Right renal cortex interstitium (tissue), 3 donors: ENCODE results near the gene CORO1A. TPM values are rescaled to one million over a fixed set of nuclear protein-coding genes. Genes with fewer than 3 reads are reported as not detected.
"Not testable (repeated sequence)": the region's sequence is repeated elsewhere in the genome, so short reads cannot be mapped to it uniquely, and the experiment has no call there.

ENCODE experiments used
- DNase-seq, 3 donors: peaks; one replicate each; pipeline ENCODE4 v3.0.0-alpha.2; 2013; ENCODE audit warnings: low read depth in 3 of 3, low spot score in 2 of 3
- polyA plus RNA-seq, 3 donors: library from polyadenylated mRNA; unstranded; fragments of 120-200 nt; gene quantifications; one replicate each; pipeline ENCODE4 v1.2.1, GENCODE V29; 2013; ENCODE audit not compliant: insufficient read length in 3 of 3

Gene CORO1A
- polyA plus RNA-seq, 3 donors, result 7.2 to 9.9 (median 9.3) TPM

DNA sequence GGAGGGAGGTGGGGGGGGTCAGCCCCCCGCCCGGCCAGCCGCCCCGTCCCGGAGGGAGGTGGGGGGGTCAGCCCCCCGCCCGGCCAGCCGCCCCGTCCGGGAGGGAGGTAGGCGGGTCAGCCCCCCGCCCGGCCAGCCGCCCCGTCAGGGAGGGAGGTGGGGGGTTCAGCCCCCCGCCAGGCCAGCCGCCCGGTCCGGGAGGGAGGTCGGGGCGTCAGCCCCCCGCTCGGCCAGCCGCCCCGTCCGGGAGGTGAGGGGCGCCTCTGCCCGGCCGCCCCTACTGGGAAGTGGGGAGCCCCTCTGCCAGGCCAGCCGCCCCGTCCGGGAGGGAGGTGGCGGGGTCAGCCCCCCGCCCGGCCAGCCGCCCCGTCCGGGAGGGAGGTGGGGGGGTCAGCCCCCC, 14.0 kb upstream of the CORO1A start:
- not testable (repeated sequence) for DNase-seq

GRCh38 chr16:30170145-30170544, 13.3 kb upstream of the CORO1A start:
- not testable (repeated sequence) for DNase-seq

DNA sequence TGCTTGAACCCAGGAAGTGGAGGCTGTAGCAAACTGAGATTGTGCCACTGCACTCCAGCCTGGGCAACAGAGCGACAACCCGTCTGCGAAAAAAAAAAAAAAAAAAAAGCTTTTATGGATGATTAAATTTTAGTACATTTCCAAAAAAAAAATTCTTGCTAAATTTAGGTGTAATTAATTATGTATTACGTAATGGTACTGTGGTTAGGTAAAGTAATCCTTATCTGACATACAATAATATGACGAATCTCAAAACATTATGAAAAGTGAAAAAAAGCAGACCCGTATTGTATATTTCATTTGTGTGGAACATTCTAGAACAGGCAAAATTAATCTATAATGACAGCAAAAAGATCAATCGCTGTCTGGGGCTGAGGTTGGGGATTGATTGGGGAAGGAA, 10.3 kb upstream of the CORO1A start:
- DNase-seq, result no peak

DNA sequence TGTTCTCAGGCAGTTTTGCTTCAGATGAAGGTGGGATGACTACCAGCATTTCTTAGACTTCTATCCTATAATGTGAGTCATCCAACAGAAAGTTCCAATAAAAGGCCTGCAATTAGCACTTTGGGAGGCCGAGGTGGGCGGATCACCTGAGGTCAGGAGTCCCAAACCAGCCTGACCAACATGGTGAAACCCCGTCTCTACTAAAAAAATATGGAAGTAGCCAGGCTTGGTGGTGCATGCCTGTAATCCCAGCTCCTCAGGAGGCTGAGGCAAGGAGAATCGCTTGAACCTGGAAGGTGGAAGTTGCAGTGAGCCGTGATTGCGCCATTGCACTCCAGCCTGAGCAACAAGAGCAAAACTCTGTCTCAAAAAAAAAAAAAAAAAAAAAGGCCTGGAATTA, 6.5 kb upstream of the CORO1A start:
- not testable (repeated sequence) for DNase-seq

DNA sequence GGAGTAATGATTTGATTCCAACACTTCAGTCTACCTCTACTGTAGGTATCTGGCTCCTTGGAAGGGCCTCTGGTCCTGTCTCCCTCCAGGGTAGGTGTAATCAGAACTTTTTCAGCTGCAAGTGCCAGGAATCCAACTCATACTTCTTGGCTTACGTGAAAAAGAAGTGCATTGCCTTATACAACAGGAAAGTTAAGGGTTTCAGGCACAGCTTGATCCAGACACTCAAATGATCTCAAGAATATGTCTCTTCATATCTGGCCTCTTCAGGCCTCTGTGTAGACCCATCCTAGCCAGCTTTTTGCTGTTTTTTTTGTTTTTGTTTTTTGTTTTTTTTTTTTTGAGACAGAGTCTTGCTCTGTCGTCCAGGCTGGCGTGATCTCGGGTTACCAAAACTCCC, 4.2 kb upstream of the CORO1A start:
- DNase-seq, result no peak

DNA sequence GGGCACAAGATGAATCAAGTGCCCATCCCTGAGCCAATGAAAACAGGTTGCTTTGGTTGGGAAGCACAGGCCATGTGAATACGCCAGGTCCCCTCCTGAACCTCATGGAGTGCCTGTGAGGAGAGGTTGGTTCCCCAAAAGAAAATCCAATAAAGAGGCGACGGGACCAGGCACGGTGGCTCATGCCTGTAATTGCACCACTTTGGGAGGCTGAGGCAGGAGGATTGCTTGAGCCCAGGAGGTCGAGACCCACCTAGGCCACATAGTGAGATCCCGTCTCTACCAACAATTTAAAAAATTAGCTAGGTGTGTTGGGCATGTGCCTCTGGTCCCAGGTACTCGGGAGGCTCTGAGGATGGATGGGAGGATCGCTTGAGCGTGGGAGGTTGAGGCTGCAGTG, 3.5 kb upstream of the CORO1A start:
- no peak for DNase-seq

- no peak for DNase-seq
These were observed 2.7 kb upstream of the CORO1A start for GRCh38 chr16:30180741-30181140.

- DNase-seq, result no peak
These were observed 891 bp downstream of the CORO1A start for GRCh38 chr16:30184096-30184890.

DNA sequence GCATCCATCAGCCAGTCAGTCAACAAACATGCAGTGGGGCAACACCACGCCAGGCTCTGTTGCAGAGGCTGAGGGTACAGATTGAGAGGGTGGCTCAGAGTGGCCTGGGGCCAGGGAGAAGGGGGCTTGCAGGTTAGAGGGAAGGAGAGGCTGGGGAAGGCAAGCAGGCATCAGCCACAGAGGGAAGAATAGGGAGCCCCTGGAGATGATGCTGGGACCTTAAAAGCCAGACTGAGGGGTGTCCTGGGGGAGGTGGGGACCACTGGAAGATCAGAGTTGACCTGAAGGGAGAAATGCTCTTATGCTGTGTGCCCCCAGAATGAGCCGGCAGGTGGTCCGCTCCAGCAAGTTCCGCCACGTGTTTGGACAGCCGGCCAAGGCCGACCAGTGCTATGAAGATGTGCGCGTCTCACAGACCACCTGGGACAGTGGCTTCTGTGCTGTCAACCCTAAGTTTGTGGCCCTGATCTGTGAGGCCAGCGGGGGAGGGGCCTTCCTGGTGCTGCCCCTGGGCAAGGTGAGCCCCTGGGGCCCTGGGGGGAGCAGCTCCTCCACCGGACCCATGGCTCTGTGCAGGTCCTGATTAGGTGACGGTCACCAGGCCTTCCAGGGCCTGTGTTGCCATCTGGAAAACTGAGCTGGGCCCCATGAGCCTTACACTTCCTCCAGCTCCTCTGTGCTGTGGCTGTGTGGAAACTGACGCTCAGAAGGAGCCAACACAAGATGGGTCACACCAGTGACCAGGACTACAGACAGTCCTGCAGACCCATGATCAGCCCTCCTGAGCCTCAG, 1.7 kb downstream of the CORO1A start:
- DNase-seq, result no peak

GRCh38 chr16:30185683-30186421, 2.5 kb downstream of the CORO1A start:
- DNase-seq, result no peak

- no peak for DNase-seq
These were observed 3.0 kb downstream of the CORO1A start for GRCh38 chr16:30186444-30186781.

- DNase-seq, result no peak
These were observed 3.6 kb downstream of the CORO1A start for GRCh38 chr16:30186782-30187555.

DNA sequence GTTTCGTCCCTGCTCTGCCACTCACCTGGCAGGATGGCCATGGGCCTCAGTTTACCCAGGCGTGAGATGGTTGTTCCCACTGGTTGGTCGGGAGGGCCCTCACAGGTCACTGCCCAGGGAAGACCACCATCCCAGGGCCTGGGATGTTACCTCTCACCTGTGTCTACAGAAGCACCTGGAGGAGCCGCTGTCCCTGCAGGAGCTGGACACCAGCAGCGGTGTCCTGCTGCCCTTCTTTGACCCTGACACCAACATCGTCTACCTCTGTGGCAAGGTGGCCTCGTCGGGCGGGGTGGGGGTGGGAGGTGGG, 4.1 kb downstream of the CORO1A start:
- DNase-seq, result no peak

DNA sequence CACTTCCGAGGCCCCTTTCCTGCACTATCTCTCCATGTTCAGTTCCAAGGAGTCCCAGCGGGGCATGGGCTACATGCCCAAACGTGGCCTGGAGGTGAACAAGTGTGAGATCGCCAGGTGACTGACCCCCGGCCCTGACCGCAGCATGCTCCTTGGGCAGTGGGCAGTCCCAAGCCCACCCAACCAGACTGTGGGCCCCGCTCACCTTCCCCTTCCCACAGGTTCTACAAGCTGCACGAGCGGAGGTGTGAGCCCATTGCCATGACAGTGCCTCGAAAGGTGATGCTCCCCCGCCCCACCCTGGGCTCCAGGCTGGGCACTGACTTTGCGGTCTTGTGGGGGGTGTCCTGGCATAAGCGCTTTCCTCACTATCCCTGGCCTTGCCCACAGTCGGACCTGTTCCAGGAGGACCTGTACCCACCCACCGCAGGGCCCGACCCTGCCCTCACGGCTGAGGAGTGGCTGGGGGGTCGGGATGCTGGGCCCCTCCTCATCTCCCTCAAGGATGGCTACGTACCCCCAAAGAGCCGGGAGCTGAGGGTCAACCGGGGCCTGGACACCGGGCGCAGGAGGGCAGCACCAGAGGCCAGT, 4.7 kb downstream of the CORO1A start:
- DNase-seq, result no peak

GRCh38 chr16:30191158-30191557, 7.8 kb downstream of the CORO1A start:
- DNase-seq, result not testable (repeated sequence)

GRCh38 chr16:30193098-30193497, 9.7 kb downstream of the CORO1A start:
- not testable (repeated sequence) for DNase-seq

GRCh38 chr16:30193615-30194014, 10.2 kb downstream of the CORO1A start, which contains the start of the genes BOLA2B and SLX1A:
TSS of gene BOLA2B (minus strand) at chr16:30193666. CDS start at chr16:30193595, 71 bp downstream.
TSS of gene SLX1A (plus strand) at chr16:30193875. CDS start at chr16:30194085, 210 bp downstream.
- DNase-seq, result not testable (repeated sequence)

DNA sequence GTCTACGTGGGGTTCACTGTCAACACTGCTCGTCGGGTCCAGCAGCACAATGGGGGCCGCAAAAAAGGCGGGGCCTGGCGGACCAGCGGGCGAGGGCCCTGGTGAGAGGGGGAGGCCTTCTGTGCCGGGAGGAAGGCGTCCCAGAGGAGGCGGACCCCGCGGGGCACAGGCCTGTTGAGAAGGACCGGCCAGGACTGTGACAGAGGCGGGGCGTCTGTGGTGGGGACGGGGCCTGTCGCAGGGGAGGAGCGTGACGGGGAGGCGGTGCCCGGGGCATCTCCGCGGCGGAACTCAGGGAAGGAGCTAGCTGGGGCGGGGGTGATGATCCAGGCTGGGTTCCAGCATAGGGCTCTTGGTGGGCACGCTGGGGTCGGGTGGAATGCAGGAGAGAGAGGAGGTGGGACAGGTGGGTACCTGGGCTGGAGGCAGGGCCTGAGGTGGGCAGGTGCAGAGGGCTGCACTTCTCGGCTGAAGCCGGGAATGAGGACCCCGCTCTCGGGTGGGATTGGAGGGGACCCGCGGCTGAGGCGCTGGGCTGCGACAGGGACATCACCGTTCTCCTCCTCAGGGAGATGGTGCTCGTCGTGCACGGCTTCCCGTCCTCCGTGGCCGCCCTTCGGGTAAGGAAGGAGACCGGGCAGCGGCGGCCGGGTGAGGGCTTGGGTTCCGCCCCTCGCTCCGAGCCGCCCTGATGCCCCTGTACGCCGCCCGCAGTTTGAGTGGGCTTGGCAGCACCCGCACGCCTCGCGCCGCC, 10.9 kb downstream of the CORO1A start:
- not testable (repeated sequence) for DNase-seq

GRCh38 chr16:30197001-30197400, 13.6 kb downstream of the CORO1A start:
- not testable (repeated sequence) for DNase-seq
